ENCODE results near the gene CD22.
A peak's percentile ranks its signal among the peaks of the same experiment; 100 is the strongest.

CD22 gene

DNA sequence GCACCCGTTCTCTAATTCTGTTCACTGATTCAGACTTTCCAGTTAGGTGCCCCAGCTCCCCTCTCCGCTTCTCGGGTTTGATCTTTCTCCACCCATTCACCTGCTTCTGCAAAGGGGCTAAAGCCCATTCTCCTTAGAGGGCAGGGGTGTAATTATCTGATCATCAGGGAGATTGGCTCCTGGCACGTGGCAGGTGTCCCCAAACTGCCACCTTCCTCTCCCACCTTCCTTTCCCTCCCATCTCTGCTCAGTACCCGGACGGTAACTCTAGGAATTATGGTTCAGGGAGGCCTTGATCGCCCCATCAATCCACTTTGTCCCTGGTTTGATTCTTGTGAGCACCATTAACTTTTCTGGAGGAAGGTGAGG, 18.9 kb downstream of the CD22 start:
- no peak for DNase-seq (ENCODE audit: extremely low spot score)
- POLR2A ChIA-PET = interaction anchor here (0.7 to 1.7 kb wide), 4 partner anchors 10 to 17 kb away, joined by 3 to 16 read pairs (median 4); no protein-coding TSS in a partner anchor
- TF ChIP-seq, protein P1, sequence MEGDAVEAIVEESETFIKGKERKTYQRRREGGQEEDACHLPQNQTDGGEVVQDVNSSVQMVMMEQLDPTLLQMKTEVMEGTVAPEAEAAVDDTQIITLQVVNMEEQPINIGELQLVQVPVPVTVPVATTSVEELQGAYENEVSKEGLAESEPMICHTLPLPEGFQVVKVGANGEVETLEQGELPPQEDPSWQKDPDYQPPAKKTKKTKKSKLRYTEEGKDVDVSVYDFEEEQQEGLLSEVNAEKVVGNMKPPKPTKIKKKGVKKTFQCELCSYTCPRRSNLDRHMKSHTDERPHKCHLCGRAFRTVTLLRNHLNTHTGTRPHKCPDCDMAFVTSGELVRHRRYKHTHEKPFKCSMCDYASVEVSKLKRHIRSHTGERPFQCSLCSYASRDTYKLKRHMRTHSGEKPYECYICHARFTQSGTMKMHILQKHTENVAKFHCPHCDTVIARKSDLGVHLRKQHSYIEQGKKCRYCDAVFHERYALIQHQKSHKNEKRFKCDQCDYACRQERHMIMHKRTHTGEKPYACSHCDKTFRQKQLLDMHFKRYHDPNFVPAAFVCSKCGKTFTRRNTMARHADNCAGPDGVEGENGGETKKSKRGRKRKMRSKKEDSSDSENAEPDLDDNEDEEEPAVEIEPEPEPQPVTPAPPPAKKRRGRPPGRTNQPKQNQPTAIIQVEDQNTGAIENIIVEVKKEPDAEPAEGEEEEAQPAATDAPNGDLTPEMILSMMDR (IDR thresholded peaks at IDR 0.05; ENCODE audit: control extremely low read depth, extremely low read depth, low read depth, missing control alignments) = no peak
- CTCF ChIA-PET = interaction anchor here (1.4 to 5.8 kb wide), 4 partner anchors 8 to 162 kb away, joined by 3 to 26 read pairs (median 4); no protein-coding TSS in a partner anchor

DNA sequence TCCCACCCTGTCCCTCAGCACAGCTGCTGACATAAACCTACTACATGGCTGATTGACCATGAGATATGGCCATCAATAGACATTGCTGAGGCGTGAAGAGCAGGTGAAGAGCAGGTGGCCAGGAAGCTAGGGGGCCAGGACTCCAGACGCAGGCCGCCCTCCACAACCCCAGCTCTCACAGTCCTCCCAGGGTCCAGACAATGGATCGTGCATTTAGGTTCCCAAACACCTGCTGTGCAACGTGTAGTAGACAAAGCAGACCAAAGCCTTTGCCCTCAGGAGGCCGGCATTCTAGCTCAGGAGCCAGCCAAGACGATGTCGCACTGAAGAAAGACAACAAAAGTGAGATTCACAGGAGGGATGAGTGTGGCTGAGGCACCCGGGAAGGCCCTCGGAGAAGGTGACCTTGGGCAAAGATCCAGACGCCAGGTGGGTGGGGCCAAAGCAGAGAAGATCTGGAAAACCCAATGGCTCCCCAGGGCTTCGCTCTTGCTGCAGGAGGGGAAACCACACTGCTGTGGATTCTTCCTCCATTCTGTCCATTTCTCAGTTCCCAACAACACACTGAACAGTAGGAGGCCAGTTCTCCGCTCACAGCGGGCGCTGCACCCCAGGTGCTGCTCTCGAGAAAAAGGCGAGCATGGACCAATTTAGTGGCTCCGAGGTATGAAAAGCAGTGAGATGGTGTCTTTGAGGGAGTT, 20.1 kb downstream of the CD22 start:
- peak; percentile 17 for DNase-seq (ENCODE audit: extremely low spot score)
- ChIA-PET CTCF (interaction anchor here (0.9 to 5.8 kb wide), 6 partner anchors 17 to 146 kb away, joined by 3 to 26 read pairs (median 4); no protein-coding TSS in a partner anchor), POLR2A (interaction anchor here (1.1 kb wide), 1 partner anchor 123 kb away, joined by 3 read pairs; no protein-coding TSS in a partner anchor)
- TF ChIP-seq, protein P1 (IDR thresholded peaks at IDR 0.05; ENCODE audit: control extremely low read depth, extremely low read depth, low read depth, missing control alignments) = no peak

DNA sequence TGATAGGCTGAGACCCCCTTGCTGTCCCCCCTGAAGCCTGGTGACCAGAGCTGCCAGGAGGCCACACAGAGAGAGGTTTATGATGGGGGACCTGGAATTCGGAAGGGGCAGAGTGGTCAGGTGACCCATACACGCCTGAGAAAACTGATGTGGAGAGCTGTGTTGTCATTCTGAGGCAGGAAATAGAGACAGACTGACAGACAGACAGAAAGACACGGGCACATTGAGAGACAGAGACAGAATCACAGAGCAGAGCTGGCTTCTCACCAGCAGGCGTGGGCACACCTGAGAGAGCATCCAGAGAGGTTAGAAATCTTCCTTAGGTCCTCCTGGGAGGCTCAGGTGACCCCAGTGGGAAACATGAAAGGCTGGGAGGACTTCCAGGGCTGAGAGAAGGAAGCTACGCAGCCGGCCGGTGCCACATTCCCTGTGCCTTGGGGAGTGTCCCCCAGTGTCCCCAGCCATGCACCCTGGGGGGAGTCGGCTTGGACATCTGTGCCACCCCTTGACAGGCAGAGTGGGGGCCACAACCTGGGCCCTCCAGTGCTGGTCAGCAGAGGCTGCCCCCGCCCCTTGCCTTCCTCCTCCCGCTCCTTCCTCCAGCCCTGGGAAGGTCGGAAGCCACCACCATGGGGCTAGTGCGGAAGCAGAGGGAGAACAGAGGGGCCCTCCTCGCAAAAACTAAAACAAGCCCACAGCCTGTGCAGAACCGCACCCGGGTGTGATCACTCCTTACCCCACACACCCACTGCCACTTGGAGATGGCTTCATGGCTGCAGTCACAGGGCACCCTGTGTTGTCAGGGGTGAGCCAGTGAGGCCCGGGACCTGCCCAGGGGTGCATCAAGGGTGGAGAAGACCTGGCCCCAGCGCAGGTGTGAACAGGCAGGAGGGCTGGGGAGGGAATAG, 20.9 kb downstream of the CD22 start:
- POLR2A ChIA-PET = interaction anchor here (1.1 kb wide), 1 partner anchor 122 kb away, joined by 3 read pairs; no protein-coding TSS in a partner anchor
- TF ChIP-seq, protein P1 (IDR thresholded peaks at IDR 0.05; ENCODE audit: control extremely low read depth, extremely low read depth, low read depth, missing control alignments) = no peak
- peak; percentile 13 for DNase-seq (ENCODE audit: extremely low spot score)
- CTCF ChIA-PET = interaction anchor here (0.9 to 2.0 kb wide), 7 partner anchors 12 to 146 kb away, joined by 3 to 11 read pairs (median 4); no protein-coding TSS in a partner anchor

DNA sequence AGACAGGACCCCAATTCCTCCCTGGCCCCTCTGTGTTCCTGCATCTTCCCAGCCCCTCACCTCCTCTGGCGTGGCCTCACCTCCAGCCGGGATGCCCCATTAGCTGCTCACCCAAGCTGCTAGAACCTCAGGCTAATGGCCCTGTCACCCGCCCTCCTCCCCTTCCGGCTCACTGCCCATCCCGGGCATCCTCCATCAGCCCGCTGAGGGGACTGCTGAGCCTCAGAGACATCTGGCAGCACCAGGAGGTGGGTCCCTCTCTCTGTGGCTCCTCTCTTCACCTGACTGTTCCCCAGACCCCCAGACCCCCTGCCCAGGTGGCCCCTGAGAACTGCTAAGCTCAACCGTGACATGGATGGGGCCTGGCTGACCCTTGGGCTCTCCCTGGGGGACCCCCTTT, 21.6 kb downstream of the CD22 start:
- POLR2A ChIA-PET = interaction anchor here (0.8 kb wide), 1 partner anchor 13 kb away, joined by 3 read pairs; no protein-coding TSS in a partner anchor
- CTCF ChIA-PET = interaction anchor here (0.7 to 2.0 kb wide), 5 partner anchors 10 to 144 kb away, joined by 3 to 9 read pairs (median 3); no protein-coding TSS in a partner anchor
- TF ChIP-seq, protein P1 (IDR thresholded peaks at IDR 0.05; ENCODE audit: control extremely low read depth, extremely low read depth, low read depth, missing control alignments) = no peak
- DNase-seq (ENCODE audit: extremely low spot score) = peak; percentile 20

DNA sequence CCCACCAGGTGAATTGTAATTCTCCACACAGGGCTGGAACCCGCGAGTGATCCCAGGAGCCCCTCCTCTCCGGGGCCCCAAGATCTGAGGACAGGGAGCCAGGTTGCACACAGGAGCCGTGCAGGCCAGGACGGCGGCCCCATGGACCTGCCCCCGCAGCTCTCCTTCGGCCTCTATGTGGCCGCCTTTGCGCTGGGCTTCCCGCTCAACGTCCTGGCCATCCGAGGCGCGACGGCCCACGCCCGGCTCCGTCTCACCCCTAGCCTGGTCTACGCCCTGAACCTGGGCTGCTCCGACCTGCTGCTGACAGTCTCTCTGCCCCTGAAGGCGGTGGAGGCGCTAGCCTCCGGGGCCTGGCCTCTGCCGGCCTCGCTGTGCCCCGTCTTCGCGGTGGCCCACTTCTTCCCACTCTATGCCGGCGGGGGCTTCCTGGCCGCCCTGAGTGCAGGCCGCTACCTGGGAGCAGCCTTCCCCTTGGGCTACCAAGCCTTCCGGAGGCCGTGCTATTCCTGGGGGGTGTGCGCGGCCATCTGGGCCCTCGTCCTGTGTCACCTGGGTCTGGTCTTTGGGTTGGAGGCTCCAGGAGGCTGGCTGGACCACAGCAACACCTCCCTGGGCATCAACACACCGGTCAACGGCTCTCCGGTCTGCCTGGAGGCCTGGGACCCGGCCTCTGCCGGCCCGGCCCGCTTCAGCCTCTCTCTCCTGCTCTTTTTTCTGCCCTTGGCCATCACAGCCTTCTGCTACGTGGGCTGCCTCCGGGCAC, 22.6 kb downstream of the CD22 start:
- CTCF ChIA-PET = interaction anchor here (0.8 to 7.2 kb wide), 17 partner anchors 11 to 180 kb away, joined by 3 to 125 read pairs (median 9); no protein-coding TSS in a partner anchor
- DNase-seq (ENCODE audit: extremely low spot score) = peak; percentile 11
- TF ChIP-seq, protein P1 (IDR thresholded peaks at IDR 0.05; ENCODE audit: control extremely low read depth, extremely low read depth, low read depth, missing control alignments) = no peak
- POLR2A ChIA-PET = interaction anchor here (0.8 kb wide), 1 partner anchor 12 kb away, joined by 3 read pairs; no protein-coding TSS in a partner anchor
